Mucosa of descending colon (tissue), 3 donors: ENCODE measurements around the gene ARID3C. TPM values are rescaled to one million over a fixed set of nuclear protein-coding genes. Genes with fewer than 3 reads are reported as not detected.

ENCODE experiments used
- ATAC-seq: fragments of 200-7000 bp; cut with Tn5 transposase; one replicate; pipeline ENCODE4 v1.9.1; 2020; ENCODE audit warnings: mild to moderate bottlenecking, moderate library complexity
- DNase-seq, 3 donors: peaks; one replicate each; pipeline ENCODE4 v3.0.0-alpha.2; 2020
- H3K36me3 ChIP-seq: fragments of 200-600 bp; one replicate; pipeline ENCODE4 v1.8.0; 2021; ENCODE audit warnings: low read depth, mild to moderate bottlenecking
- H3K4me1 ChIP-seq: fragments of 200-600 bp; one replicate; pipeline ENCODE4 v1.8.0; 2021; ENCODE audit warnings: low read depth, mild to moderate bottlenecking
- H3K4me3 ChIP-seq: fragments of 200-600 bp; one replicate; pipeline ENCODE4 v1.8.0; 2021; ENCODE audit warnings: mild to moderate bottlenecking
- H3K9me3 ChIP-seq: fragments of 200-600 bp; one replicate; pipeline ENCODE4 v1.8.0; 2021; ENCODE audit warnings: mild to moderate bottlenecking
- CTCF ChIP-seq: fragments of 200-600 bp; IDR thresholded peaks from one replicate; pipeline ENCODE4 v1.8.0; 2022; ENCODE audit warnings: antibody characterized with exemption, mild to moderate bottlenecking
- intact Hi-C, 2 donors: fragments of 100-400 bp; cut with DNase I in 1 of 2; cut with micrococcal nuclease in 1 of 2; formaldehyde crosslinking; loops; one replicate each; pipeline versions ENCODE4 v1.11.0 to v1.11.1; 2022; cut with DNase I, micrococcal nuclease
- long read RNA-seq, 2 donors: library from polyadenylated mRNA; unstranded; transcript quantifications; one replicate each; pipeline ENCODE4 v2.0.0, GENCODE V29; 2019 to 2021
- total RNA-seq, 3 donors: library from RNA; stranded (reverse); fragmentation: NEBNext Ultra II Directional in 2 of 3; extraction: Animal tissue kit (Norgen Biotek cat#: 25700) in 2 of 3; gene quantifications; one replicate each; pipeline versions ENCODE4 v1.2.1 to v1.2.4, GENCODE V29; 2021 to 2023
- donor health status: DM: no; HTN: no; CAD: no; lungs with moderate emphysema.
- donor health status: DM: no; HTN: no; CAD: no.
- donor health status: DM: no; HTN: yes; CAD: no.

The ARID3C gene
- not detected for total RNA-seq
- long read RNA-seq, donor 1, partial matches to known transcripts, result 0 of 1 reads
- long read RNA-seq, donor 1, other reads (novel, unspliced or antisense), result 1 of 1 reads
- long read RNA-seq, donor 2, result 0 reads

GRCh38 chr9:34628656-34629490 lies at the start of gene ARID3C:
Gene ARID3C, minus strand, starts transcription at chr9:34629066. Its CDS starts 1,052 bp downstream, at chr9:34628014.
- Histone ChIP-seq H3K36me3 (no peaks in the 10 kb centered on the region), H3K4me3 (no peak within 1 kb of the TSS), H3K9me3 (no peaks in the 10 kb centered on the region), H3K4me1 (peaks cover 23% of the 10 kb centered on the region)
- peak; percentile 86 for ATAC-seq
- intact Hi-C loops, result no loop called here
- peak in 2 of 3 donors; percentile 34 to 69 for DNase-seq
- no peak for TF ChIP-seq CTCF

- DNase-seq, result no peak
Observed at GRCh38 chr9:34675869-34676268, 47.0 kb upstream of the ARID3C start.

GRCh38 chr9:34675048-34675714 lies 46.3 kb upstream of the ARID3C start:
- ATAC-seq (peak; percentile 93), DNase-seq (peak; percentile 69 to 88 (median 82))
- peak; percentile 34 for TF ChIP-seq CTCF
- Histone ChIP-seq H3K4me1 (no peaks in the 10 kb centered on the region), H3K36me3 (no peaks in the 10 kb centered on the region), H3K9me3 (no peaks in the 10 kb centered on the region), H3K4me3 (no peak overlapping the region)
- intact Hi-C loops, result no loop called here

More at GRCh38 chr9:34675869-34676268, 47.0 kb upstream of the ARID3C start:
- H3K4me3 ChIP-seq, result no peak overlapping the region
- no peaks in the 10 kb centered on the region for H3K9me3 ChIP-seq
- no peaks in the 10 kb centered on the region for H3K4me1 ChIP-seq
- intact Hi-C loops, result no loop called here
- TF ChIP-seq CTCF, result no peak
- ATAC-seq, result no peak
- H3K36me3 ChIP-seq, result no peaks in the 10 kb centered on the region

- no peak for TF ChIP-seq CTCF
- H3K4me1 ChIP-seq, result no peaks in the 10 kb centered on the region
- DNase-seq, result no peak
- peak; percentile 51 for ATAC-seq
- H3K4me3 ChIP-seq, result no peak overlapping the region
- no peaks in the 10 kb centered on the region for H3K36me3 ChIP-seq
- no peaks in the 10 kb centered on the region for H3K9me3 ChIP-seq
- intact Hi-C loops, result no loop called here
Observed at GRCh38 chr9:34674440-34674839, 45.6 kb upstream of the ARID3C start.

GRCh38 chr9:34671307-34671706 lies 42.4 kb upstream of the ARID3C start:
- Histone ChIP-seq H3K9me3 (no peaks in the 10 kb centered on the region), H3K4me3 (no peak overlapping the region), H3K4me1 (no peaks in the 10 kb centered on the region), H3K36me3 (no peaks in the 10 kb centered on the region)
- intact Hi-C loops, result no loop called here
- no peak for TF ChIP-seq CTCF
- DNase-seq, result no peak
- no peak for ATAC-seq
